ENCODE measurements around the gene PTPRT.

GRCh38 chr20:42443200-42443599, 746.5 kb downstream of the PTPRT start:
- no peak for TF ChIP-seq CTCF (conservative IDR thresholded peaks at IDR 0.05; ENCODE audit: low read depth, low read length)
- TF ChIP-seq EZH2phosphoT487 (IDR thresholded peaks at IDR 0.05; ENCODE audit: borderline replicate concordance, low read length), result no peak
- TF ChIP-seq EZH2 (IDR thresholded peaks at IDR 0.05; ENCODE audit: low read length, unreplicated experiment), result no peak

Data from PC-3 (cell line).